Measurements from ENCODE around the gene SRPK3.

Gene SRPK3

DNA sequence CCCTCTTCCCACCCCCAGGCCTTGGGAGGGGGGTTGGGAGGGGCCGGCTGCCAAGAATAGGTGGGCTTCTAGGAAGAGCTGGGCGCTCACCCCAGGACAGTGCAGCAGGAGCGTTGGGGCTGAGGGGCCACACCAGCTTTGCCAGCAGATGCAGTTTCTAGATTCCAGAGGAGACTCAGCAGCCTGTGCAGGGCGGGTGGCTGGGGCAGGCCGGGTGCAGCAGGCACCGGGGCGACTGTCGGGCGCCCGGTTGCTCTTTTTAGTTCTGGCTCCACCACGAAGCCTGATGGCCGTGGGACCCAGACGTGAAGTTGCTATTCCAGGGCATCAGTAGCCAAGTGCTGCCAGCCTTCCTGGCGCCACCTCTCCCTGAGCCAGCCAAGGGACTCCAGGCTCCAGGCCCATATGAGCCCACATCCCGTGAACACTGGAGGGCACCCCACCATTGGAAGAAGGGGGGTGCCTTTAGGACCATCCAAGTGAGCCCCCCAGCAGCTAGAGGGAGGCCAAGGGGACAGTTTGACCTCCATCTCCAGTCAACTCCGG, 19.4 kb downstream of the SRPK3 start:
- H3K27ac ChIP-seq (ENCODE audit: insufficient read depth, low read depth, low read length, poor library complexity, severe bottlenecking): no peak overlapping the region
- no peaks in the 10 kb centered on the region for H3K4me1 ChIP-seq (ENCODE audit: control insufficient read depth, insufficient read depth, low read length)
- no peaks in the 10 kb centered on the region for H3K9me3 ChIP-seq (ENCODE audit: control insufficient read depth, low read length)
- H3K36me3 ChIP-seq (ENCODE audit: control insufficient read depth, insufficient read depth, low read length): peaks cover 4% of the 10 kb centered on the region
- H3K27me3 ChIP-seq (ENCODE audit: control insufficient read depth, insufficient read depth, low read length, poor library complexity, severe bottlenecking): no peaks in the 10 kb centered on the region
- H3K4me3 ChIP-seq (ENCODE audit: insufficient read depth, low read depth, low read length): no peak overlapping the region
- 92 to 93% methylated on average over 16 of the region's 16 CpGs for WGBS, 2 experiments

DNA sequence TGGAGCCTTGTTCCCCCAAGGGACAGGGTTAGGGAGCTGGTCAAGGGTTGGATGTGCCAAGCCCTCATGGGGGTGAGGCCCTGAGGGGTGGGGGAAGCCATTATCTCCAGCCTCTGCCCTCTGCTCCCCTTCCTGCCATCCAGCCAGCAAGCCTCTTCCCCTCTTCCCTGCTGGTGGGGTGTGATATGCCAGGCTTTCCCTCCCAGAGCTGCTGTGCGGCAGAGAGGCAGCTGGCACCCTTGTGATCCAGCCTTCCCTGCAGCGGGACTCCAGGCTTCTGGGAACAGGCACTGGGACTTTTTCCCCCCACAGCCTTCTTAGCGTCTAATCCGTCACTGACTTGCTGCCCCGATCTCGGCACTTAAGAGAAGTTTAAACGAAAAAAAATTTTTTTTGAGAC, 19.9 kb downstream of the SRPK3 start:
- H3K36me3 ChIP-seq (ENCODE audit: control insufficient read depth, insufficient read depth, low read length): peaks cover 4% of the 10 kb centered on the region
- H3K9me3 ChIP-seq (ENCODE audit: control insufficient read depth, low read length): no peaks in the 10 kb centered on the region
- no peak overlapping the region for H3K4me3 ChIP-seq (ENCODE audit: insufficient read depth, low read depth, low read length)
- H3K27me3 ChIP-seq (ENCODE audit: control insufficient read depth, insufficient read depth, low read length, poor library complexity, severe bottlenecking): no peaks in the 10 kb centered on the region
- WGBS, 2 experiments: 94 to 95% methylated on average over 7 of the region's 7 CpGs
- no peak overlapping the region for H3K27ac ChIP-seq (ENCODE audit: insufficient read depth, low read depth, low read length, poor library complexity, severe bottlenecking)
- no peaks in the 10 kb centered on the region for H3K4me1 ChIP-seq (ENCODE audit: control insufficient read depth, insufficient read depth, low read length)

DNA sequence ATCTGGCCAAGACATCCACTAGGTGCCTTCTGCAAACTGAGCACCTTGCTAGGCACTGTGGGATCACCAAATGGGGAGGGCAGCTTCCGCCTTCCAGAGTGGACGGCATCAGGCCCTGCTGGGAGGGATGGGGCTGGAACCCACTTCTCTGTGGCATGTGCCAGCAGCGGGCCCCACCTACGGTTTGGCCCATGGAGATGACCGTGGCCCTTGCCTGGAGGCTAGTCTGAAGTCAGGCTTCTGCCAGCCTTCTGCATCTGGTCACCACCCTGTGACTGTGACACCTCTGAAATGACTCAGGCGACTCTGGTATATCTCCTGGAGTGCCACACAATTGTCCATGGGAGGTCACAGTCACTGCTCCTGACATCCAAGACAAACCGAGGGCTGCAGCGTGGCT, 20.8 kb downstream of the SRPK3 start:
- peaks cover 4% of the 10 kb centered on the region for H3K36me3 ChIP-seq (ENCODE audit: control insufficient read depth, insufficient read depth, low read length)
- 92 to 96% methylated on average over 8 of the region's 8 CpGs for WGBS, 2 experiments
- H3K4me1 ChIP-seq (ENCODE audit: control insufficient read depth, insufficient read depth, low read length): no peaks in the 10 kb centered on the region
- no peaks in the 10 kb centered on the region for H3K9me3 ChIP-seq (ENCODE audit: control insufficient read depth, low read length)
- H3K27ac ChIP-seq (ENCODE audit: insufficient read depth, low read depth, low read length, poor library complexity, severe bottlenecking): no peak overlapping the region
- H3K27me3 ChIP-seq (ENCODE audit: control insufficient read depth, insufficient read depth, low read length, poor library complexity, severe bottlenecking): no peaks in the 10 kb centered on the region
- no peak overlapping the region for H3K4me3 ChIP-seq (ENCODE audit: insufficient read depth, low read depth, low read length)

DNA sequence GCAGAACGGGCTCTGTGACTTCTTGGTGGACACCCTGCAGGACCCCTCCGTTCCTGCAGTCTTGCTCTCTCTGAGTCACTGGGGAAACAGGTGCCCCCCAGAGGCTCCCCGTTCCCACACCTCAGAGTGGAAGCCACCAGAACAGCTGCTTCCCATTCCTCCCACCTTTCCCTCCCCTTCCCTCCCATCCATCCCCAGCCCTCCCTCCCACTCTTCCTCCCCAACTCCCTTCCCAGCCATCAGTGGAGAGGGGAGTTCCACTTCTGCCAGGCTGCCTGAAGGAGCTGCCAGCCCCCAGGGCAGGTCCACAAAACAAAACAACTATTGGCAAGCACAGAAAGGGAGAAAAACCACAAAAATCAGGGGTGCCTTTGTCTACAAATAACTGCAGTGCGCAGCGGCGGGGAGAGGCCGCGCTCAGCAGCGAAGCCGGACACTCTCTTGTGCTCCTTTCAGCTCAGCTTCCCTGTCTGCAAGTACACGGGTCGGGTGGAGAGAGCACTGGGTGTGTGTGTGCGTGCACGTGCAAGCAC, 21.7 kb downstream of the SRPK3 start:
- H3K4me1 ChIP-seq (ENCODE audit: control insufficient read depth, insufficient read depth, low read length): no peaks in the 10 kb centered on the region
- no peak overlapping the region for H3K27ac ChIP-seq (ENCODE audit: insufficient read depth, low read depth, low read length, poor library complexity, severe bottlenecking)
- H3K36me3 ChIP-seq (ENCODE audit: control insufficient read depth, insufficient read depth, low read length): no peaks in the 10 kb centered on the region
- no peaks in the 10 kb centered on the region for H3K27me3 ChIP-seq (ENCODE audit: control insufficient read depth, insufficient read depth, low read length, poor library complexity, severe bottlenecking)
- 94 to 96% methylated on average over 14 of the region's 14 CpGs for WGBS, 2 experiments
- H3K4me3 ChIP-seq (ENCODE audit: insufficient read depth, low read depth, low read length): no peak overlapping the region
- no peaks in the 10 kb centered on the region for H3K9me3 ChIP-seq (ENCODE audit: control insufficient read depth, low read length)

DNA sequence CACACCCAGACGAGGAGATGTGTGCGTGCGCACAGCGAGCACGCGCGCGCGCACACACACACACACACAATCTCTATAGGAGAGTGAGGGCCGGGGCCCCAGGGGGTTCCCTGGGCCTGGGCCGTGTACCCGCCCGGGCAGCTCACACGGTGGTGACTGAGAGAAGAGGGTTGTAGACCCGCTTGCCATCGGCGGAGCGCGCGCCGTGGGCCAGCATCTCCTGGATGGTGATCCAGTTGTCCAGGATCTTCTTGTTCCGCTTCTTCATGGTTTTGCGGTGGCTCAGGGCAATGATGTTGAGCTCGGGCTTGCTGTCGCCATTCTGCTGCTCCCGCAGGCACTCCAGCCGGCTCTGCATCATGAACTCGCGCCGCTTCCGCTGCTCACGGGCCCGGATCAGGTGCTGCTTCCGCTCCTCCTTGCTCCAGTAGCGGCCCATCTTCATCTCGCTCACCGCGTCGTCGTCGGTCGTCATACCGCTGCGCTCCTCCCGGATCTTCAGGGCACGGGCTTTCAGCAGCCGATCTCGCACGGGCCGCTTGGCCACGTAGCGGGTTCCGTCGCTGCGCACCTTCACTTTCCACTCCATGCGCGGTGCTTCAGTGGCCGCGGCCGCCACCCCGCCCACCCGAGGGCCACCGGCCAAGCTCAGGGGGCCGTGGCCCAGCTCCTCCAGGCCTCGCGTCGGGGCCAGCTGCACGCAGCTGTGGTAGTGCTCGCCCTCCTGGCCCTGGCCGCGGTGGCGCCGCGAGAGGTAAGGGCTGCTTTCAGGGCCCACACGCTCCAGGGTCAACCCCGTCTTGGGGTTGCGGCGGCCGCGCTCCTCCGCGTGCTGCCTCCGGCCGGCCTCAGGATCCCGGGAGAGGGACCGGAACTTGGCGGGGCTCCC, 22.6 kb downstream of the SRPK3 start:
- Histone ChIP-seq H3K9me3 (ENCODE audit: control insufficient read depth, low read length) (no peaks in the 10 kb centered on the region), H3K27ac (ENCODE audit: insufficient read depth, low read depth, low read length, poor library complexity, severe bottlenecking) (no peak overlapping the region), H3K36me3 (ENCODE audit: control insufficient read depth, insufficient read depth, low read length) (no peaks in the 10 kb centered on the region), H3K4me3 (ENCODE audit: insufficient read depth, low read depth, low read length) (no peak overlapping the region), H3K27me3 (ENCODE audit: control insufficient read depth, insufficient read depth, low read length, poor library complexity, severe bottlenecking) (no peaks in the 10 kb centered on the region), H3K4me1 (ENCODE audit: control insufficient read depth, insufficient read depth, low read length) (no peaks in the 10 kb centered on the region)
- 96% methylated on average over 79 to 86 of the region's 87 CpGs for WGBS, 2 experiments

DNA sequence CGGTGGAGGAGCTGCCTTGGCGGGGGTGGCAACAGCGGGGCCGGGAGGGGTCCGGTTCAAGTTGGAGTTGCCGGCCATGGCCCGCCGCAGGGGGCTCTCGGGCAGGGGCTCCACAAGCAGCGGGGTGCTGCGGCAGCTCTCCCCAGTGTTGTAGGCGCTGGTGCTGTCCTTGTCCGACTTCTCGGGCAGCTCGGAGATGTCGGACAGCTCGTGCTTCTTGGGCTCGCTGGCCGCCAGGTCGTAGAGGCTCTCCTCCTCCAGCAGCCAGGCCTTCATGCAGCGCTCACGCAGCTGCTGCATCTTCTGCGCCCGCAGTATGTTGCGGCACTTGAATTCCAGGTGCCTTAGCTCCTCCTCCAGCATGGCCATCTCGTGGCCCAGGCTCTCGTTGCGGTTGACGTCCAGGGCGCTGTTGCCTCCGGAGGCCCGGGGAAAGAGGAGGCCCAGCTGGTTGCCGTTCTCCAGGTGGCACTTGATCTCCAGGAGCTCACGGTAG, 23.3 kb downstream of the SRPK3 start:
- Histone ChIP-seq H3K36me3 (ENCODE audit: control insufficient read depth, insufficient read depth, low read length) (no peaks in the 10 kb centered on the region), H3K9me3 (ENCODE audit: control insufficient read depth, low read length) (no peaks in the 10 kb centered on the region), H3K27ac (ENCODE audit: insufficient read depth, low read depth, low read length, poor library complexity, severe bottlenecking) (no peak overlapping the region), H3K27me3 (ENCODE audit: control insufficient read depth, insufficient read depth, low read length, poor library complexity, severe bottlenecking) (no peaks in the 10 kb centered on the region), H3K4me1 (ENCODE audit: control insufficient read depth, insufficient read depth, low read length) (no peaks in the 10 kb centered on the region), H3K4me3 (ENCODE audit: insufficient read depth, low read depth, low read length) (no peak overlapping the region)
- 95 to 96% methylated on average over 34 of the region's 34 CpGs for WGBS, 2 experiments

DNA sequence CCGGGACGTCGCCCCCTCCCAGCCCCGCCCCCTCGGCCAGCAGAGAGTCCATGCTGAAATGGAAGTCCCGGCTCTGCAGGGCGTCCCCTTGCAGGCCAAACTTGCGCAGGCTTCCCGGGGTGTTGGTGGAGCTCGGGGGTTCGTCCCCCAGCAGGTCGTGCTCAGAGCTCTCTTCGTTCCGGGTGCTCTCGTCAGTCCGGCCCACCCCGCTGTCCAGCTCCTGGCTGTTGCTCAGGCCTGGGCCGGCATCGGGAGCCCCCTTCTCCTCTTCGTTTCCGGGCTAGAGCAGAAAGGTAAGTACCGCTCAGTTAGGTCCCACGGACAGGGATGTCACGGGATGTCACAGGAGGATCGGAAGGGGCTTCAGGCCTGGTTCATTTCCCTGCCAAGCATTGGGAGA, 23.8 kb downstream of the SRPK3 start:
- 94 to 95% methylated on average over 25 of the region's 25 CpGs for WGBS, 2 experiments
- H3K4me3 ChIP-seq (ENCODE audit: insufficient read depth, low read depth, low read length): no peak overlapping the region
- no peaks in the 10 kb centered on the region for H3K27me3 ChIP-seq (ENCODE audit: control insufficient read depth, insufficient read depth, low read length, poor library complexity, severe bottlenecking)
- no peak overlapping the region for H3K27ac ChIP-seq (ENCODE audit: insufficient read depth, low read depth, low read length, poor library complexity, severe bottlenecking)
- H3K4me1 ChIP-seq (ENCODE audit: control insufficient read depth, insufficient read depth, low read length): no peaks in the 10 kb centered on the region
- no peaks in the 10 kb centered on the region for H3K36me3 ChIP-seq (ENCODE audit: control insufficient read depth, insufficient read depth, low read length)
- H3K9me3 ChIP-seq (ENCODE audit: control insufficient read depth, low read length): no peaks in the 10 kb centered on the region

DNA sequence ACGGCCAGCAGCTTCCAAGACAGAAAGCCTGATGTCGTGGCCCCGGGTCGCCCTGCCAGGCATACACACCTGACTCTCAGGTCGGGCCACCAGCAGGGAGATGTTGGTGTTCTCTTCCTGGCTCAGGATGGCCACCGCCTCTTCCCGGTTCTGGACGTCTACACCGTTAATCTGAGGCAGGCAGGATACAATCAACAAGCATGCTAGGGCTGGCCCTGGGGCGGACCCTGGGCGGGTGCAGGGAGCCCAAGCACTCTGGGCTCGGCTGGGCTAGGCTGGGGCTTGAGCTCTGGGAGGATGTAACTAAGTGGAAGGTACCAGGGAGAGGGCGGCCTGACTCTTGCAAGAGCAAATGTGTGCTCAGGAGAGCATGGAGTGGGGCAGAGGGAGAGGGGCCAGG, 24.6 kb downstream of the SRPK3 start:
- H3K27ac ChIP-seq (ENCODE audit: insufficient read depth, low read depth, low read length, poor library complexity, severe bottlenecking): no peak overlapping the region
- no peaks in the 10 kb centered on the region for H3K4me1 ChIP-seq (ENCODE audit: control insufficient read depth, insufficient read depth, low read length)
- no peaks in the 10 kb centered on the region for H3K36me3 ChIP-seq (ENCODE audit: control insufficient read depth, insufficient read depth, low read length)
- 92 to 95% methylated on average over 13 of the region's 13 CpGs for WGBS, 2 experiments
- H3K9me3 ChIP-seq (ENCODE audit: control insufficient read depth, low read length): no peaks in the 10 kb centered on the region
- H3K4me3 ChIP-seq (ENCODE audit: insufficient read depth, low read depth, low read length): no peak overlapping the region
- no peaks in the 10 kb centered on the region for H3K27me3 ChIP-seq (ENCODE audit: control insufficient read depth, insufficient read depth, low read length, poor library complexity, severe bottlenecking)

DNA sequence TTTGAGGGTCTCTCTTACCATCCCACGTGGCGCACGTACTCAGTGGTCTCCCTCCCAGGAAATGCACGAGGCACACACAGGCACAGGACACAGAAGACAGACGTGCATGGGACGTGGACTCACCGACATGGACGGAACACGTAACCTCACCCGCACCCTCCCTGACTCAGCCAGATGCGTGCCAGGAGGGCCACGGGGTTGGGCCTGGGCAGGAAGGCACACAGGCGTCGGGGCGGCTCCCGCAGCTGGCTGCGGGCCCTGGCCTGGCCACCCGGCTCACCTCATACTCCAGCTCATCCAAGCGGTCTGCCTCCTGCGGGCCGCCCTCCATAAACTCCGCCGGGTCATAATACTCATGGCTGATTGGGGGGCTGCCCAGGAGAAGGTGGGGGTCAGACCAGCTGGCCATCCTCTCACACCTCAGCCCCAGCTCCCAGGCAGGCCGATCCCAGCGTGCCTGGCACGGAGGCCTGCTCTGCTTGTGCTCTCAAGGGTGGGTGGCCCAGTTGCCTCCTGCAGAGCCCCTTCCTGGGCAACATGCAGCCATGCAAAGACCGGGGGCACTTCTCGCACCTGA, 26.2 kb downstream of the SRPK3 start:
- Histone ChIP-seq H3K27ac (ENCODE audit: insufficient read depth, low read depth, low read length, poor library complexity, severe bottlenecking) (no peak overlapping the region), H3K4me3 (ENCODE audit: insufficient read depth, low read depth, low read length) (no peak overlapping the region), H3K4me1 (ENCODE audit: control insufficient read depth, insufficient read depth, low read length) (no peaks in the 10 kb centered on the region), H3K9me3 (ENCODE audit: control insufficient read depth, low read length) (no peaks in the 10 kb centered on the region), H3K36me3 (ENCODE audit: control insufficient read depth, insufficient read depth, low read length) (no peaks in the 10 kb centered on the region), H3K27me3 (ENCODE audit: control insufficient read depth, insufficient read depth, low read length, poor library complexity, severe bottlenecking) (no peaks in the 10 kb centered on the region)
- 93 to 97% methylated on average over 28 of the region's 28 CpGs for WGBS, 2 experiments

DNA sequence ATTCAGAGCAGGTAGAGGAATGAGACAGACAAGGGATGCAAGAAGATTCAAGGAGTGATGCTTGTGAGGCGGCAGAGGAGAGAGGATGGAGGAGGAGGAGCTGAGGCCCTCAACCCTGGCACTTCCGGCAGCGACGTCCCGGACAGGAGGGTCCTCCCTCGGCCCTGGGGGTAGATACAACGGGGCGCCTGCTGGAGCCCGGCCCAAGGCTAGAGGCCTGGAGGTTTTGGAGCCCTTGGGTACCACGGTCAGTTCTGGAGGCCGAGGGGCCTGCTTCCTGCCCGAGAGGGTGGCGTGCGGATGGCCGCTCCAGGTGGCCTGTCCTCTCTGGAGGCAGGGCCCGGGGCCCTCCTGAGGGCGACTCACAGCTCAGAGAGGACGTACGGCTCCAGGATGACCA, 27.1 kb downstream of the SRPK3 start:
- no peaks in the 10 kb centered on the region for H3K27me3 ChIP-seq (ENCODE audit: control insufficient read depth, insufficient read depth, low read length, poor library complexity, severe bottlenecking)
- H3K9me3 ChIP-seq (ENCODE audit: control insufficient read depth, low read length): no peaks in the 10 kb centered on the region
- WGBS, 2 experiments: 94 to 96% methylated on average over 19 of the region's 19 CpGs
- H3K36me3 ChIP-seq (ENCODE audit: control insufficient read depth, insufficient read depth, low read length): no peaks in the 10 kb centered on the region
- no peak overlapping the region for H3K4me3 ChIP-seq (ENCODE audit: insufficient read depth, low read depth, low read length)
- no peak overlapping the region for H3K27ac ChIP-seq (ENCODE audit: insufficient read depth, low read depth, low read length, poor library complexity, severe bottlenecking)
- H3K4me1 ChIP-seq (ENCODE audit: control insufficient read depth, insufficient read depth, low read length): peaks cover 4% of the 10 kb centered on the region
